ENCODE measurements around the gene PRPSAP1.

DNA sequence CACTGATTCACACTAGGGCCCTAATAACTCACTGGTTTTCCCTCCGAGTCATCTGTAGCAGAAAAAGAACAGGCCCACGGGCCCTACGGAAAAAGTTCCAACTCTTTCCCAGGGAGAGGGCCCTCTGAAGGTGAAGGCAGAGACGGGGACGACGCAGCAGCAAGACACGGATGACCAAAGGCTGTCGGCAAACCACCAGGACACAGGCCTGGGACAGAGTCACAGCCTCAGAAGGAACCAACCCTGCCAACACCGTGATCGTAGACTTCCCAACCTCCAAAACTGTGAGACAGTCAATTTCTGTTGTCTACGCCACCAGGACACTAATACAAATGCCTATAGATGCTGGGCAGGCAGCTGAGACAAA lies 25.5 kb upstream of the PRPSAP1 start:
- TF ChIP-seq, protein P1, sequence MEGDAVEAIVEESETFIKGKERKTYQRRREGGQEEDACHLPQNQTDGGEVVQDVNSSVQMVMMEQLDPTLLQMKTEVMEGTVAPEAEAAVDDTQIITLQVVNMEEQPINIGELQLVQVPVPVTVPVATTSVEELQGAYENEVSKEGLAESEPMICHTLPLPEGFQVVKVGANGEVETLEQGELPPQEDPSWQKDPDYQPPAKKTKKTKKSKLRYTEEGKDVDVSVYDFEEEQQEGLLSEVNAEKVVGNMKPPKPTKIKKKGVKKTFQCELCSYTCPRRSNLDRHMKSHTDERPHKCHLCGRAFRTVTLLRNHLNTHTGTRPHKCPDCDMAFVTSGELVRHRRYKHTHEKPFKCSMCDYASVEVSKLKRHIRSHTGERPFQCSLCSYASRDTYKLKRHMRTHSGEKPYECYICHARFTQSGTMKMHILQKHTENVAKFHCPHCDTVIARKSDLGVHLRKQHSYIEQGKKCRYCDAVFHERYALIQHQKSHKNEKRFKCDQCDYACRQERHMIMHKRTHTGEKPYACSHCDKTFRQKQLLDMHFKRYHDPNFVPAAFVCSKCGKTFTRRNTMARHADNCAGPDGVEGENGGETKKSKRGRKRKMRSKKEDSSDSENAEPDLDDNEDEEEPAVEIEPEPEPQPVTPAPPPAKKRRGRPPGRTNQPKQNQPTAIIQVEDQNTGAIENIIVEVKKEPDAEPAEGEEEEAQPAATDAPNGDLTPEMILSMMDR (IDR thresholded peaks at IDR 0.05; ENCODE audit: low read depth, low read length) = no peak
- no peak for TF ChIP-seq MYC (IDR thresholded peaks at IDR 0.05; ENCODE audit: low read depth, low read length)

Measured in NB4 (cell line).